ENCODE measurements around the gene POLR3C.

DNA sequence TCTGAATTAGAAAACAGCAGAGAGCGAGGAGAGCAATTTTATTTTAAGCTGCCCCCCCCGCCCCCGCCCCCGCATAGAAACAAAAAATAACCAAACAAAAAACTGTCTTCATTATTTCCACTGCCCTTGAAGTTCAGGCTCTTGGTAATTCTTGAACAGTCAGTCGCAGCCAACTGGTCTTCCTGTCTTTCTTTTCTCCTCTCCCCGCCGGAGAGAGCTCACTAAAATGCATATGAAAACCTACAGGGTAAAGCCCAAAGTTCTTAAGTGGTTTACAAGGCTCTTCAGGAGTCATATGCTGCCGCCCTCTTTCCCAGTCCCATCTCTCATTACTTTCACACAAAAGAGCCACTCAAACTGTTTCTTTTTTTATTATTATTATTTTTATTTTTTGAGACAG is 62.8 kb downstream of the POLR3C start:
- TF ChIP-seq, protein P1, sequence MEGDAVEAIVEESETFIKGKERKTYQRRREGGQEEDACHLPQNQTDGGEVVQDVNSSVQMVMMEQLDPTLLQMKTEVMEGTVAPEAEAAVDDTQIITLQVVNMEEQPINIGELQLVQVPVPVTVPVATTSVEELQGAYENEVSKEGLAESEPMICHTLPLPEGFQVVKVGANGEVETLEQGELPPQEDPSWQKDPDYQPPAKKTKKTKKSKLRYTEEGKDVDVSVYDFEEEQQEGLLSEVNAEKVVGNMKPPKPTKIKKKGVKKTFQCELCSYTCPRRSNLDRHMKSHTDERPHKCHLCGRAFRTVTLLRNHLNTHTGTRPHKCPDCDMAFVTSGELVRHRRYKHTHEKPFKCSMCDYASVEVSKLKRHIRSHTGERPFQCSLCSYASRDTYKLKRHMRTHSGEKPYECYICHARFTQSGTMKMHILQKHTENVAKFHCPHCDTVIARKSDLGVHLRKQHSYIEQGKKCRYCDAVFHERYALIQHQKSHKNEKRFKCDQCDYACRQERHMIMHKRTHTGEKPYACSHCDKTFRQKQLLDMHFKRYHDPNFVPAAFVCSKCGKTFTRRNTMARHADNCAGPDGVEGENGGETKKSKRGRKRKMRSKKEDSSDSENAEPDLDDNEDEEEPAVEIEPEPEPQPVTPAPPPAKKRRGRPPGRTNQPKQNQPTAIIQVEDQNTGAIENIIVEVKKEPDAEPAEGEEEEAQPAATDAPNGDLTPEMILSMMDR (IDR thresholded peaks at IDR 0.05) = no peak
- TF ChIP-seq EZH2 (IDR thresholded peaks at IDR 0.05; ENCODE audit: borderline replicate concordance, insufficient read depth, low read depth, low read length, poor library complexity, severe bottlenecking) = no peak

Data from B cell (primary cell).